GM19438 (cell line): ENCODE data around the gene TAPBPL.
"Not testable (repeated sequence)": the region's sequence is repeated elsewhere in the genome, so short reads cannot be mapped to it uniquely, and the experiment has no call there.

Source experiments
- ATAC-seq: cut with Tn5 transposase; IDR thresholded peaks from one replicate; pipeline ENCODE4 v1.9.1; 2021; ENCODE audit warnings: low read depth; ENCODE audit not compliant: unreplicated experiment

The TAPBPL gene, protein sequence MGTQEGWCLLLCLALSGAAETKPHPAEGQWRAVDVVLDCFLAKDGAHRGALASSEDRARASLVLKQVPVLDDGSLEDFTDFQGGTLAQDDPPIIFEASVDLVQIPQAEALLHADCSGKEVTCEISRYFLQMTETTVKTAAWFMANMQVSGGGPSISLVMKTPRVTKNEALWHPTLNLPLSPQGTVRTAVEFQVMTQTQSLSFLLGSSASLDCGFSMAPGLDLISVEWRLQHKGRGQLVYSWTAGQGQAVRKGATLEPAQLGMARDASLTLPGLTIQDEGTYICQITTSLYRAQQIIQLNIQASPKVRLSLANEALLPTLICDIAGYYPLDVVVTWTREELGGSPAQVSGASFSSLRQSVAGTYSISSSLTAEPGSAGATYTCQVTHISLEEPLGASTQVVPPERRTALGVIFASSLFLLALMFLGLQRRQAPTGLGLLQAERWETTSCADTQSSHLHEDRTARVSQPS

DNA sequence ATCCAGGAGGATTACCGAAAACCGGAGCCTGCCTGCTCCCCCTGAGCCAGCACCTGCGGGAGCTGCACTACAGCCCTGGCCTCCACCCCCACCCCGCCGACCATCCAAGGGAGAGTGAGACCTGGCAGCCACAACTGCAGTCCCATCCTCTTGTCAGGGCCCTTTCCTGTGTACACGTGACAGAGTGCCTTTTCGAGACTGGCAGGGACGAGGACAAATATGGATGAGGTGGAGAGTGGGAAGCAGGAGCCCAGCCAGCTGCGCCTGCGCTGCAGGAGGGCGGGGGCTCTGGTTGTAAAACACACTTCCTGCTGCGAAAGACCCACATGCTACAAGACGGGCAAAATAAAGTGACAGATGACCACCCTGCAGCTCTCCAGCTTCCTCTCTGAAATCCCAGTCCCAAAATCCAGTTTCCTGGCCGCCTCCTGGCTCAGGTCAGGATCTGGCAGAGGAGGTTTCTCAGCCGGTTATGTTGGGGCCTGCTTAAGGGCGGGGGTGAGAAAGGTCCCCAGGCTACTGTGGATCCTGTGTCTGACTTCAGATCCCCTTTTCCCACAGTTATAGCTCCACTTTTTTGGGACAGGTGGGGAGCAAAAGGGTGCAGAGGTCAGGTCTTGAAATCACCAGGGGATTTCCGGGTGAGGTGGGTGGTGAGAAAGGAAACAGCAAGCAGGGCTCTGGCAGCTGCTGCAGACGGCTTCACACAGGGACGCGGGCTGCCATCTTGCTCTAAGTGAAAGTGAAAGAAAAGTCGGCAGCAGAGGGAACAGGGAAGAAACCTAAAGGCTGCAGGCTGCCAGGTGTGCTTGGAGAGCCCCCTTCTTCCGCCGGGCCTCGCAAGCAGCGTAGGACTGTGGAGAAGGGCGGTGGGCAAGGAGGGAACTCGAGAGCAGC is at the start of gene TAPBPL:
Gene TAPBPL, plus strand, starts transcription at position 695 of the 897 bp plus-strand sequence. CDS start 207 bp downstream, outside the sequence.
- ATAC-seq, result peak; percentile 57

DNA sequence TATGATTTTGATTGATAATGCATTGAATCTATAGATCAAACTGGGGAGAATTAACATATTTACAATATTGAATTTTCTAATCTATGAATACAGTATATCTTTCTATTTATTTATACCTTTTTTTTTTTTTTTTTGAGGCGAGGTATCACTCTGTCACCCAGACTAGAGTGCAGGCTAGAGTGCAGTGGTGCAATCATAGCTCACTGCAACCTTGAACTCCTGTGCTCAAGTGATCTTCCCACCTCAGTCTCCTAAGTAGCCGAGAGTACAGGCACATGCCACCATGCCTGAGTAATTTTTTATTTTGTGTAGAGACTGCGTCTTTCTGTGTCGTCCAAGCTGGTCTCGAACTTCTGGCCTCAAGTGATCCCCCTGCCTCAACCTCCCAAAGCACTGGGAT is 47.5 kb upstream of the TAPBPL start:
- ATAC-seq, result no peak

DNA sequence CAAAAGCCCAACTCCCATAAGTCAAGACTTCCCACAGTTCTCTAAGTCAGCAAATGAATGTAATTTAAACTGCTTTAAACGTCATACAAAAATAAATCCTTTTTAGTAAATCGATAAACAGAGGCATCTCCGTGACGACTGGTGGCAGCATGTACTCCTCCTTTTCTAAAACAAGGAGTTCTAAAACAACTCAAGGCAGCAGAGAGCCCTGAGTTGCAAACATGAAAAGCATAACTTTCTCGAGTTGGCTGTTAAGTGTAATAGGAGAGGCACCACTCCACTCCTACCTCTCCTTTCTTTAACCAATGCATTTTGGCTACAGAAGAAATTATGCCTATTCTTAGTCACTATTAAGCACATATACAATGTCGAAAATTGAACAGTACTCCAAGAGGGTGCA is 45.9 kb upstream of the TAPBPL start:
- ATAC-seq, result no peak

DNA sequence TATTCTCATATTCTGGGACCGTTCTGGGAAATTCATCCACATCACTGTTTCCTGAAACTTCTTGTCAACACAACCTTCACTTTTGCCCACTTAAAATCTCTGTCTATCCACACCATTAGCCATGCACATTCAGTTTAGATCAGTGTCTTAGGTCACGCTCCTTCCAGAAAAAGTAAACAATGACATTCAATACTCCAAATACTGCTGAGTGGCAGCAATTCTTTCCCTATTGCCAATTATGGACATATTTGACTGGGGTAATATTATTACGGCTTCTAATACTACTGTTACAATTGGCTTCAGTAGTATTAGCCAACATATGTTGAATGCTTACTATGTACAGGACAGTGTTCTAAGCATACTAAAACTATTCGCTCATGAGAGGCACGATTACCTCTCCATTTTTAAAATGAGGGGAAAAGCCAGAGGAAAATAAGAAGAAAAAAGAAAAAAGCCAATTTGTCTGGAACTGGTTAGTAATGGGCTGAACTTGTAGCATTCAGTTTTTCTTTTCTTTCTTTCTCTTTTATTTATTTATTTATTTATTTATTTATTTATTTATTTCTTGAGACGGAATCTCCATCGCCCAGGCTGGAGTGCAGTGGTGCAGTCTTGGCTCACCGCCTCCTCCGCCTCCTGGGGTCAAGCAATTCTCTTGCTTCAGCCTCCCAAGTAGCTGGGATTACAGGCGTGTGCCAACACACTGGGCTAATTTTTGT is 44.4 kb upstream of the TAPBPL start:
- no peak for ATAC-seq

DNA sequence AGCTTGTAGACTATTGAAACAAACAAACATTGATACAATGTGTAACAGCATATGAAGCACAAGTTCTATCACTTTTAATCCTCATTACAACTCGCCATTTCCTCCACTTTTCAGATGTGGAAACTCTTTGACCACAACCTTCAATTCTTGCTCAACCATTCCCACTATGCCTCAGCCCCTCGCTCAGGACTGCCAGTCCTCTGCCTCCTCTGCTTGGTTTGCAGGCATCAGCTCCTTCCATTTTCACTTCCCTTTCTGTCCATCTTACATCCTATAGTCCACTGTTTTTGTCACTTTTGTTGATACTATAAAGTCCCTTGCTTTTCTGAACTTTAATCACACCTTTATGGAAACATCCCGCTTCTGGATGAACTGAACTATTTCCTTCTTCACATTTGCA is 35.2 kb upstream of the TAPBPL start:
- no peak for ATAC-seq

DNA sequence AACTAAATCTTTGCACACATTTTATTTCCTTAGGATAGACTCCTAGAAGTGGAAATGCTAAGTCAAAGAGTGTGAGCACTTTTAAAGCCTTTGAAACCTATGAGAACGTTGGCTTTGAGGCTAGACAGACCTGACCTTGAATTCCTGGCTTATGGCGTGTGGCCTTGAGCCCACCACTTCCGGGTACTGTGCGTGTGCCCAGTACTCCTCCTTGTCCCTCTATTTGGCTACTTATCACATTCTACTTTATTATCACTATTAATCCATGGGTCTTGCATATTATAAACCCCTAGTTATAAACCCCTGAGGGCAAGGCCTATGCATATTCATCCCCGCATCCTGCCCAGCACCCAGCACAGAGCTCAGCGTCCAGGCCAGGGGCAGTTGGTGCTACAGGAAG is 33.0 kb upstream of the TAPBPL start:
- no peak for ATAC-seq

DNA sequence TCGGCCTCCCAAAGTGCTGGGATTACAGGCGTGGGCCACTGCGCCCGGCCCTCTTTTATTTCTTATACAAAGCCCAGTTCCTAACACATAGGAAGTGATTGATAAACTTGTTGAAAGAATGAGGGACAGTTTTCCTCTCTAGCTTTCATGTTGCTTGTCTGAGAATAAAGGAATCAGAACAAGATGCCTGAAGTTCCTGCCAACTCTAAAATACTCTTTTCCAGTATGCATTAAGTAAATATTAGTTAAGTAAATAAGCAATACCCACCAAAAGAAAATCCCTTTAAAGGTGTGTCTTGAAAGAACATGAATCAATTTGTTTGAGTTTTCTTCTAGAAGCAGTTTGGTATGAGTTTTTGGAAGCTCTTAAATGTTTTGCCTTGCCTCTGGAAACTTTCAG is 31.5 kb upstream of the TAPBPL start:
- no peak for ATAC-seq

DNA sequence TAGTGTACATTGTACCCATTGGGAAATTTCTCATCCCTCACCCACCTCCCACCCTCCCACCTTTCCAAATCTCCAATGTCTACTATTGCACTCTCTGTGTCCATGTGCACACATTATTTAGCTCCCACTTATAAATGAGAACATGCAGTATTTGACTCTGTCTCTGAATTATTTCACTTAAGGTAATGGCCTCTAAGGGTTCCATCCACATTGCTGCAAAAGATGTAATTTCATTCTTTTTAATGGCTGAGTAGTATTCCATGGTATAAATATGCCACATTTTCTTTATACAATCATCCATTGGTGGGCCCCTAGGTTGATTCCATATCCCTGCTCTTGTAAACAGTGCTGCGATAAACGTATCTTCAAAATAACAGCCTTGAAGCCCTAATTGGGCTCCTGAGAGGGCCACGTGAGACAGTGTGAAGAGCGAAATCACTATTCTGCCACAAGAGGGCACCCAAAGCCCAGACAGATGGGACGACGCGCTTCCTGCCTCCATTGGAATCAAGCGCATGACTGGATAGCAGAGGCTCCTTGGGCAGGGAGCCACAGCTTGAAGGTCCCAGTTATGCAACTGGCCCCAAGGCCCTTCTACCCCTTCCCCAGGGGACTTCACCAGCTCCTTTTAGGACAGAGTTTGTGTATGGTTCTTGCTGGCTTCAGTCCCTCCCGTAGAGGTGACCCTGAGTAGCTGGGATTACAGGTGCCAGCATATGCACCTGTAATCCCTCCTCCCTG is 28.4 kb upstream of the TAPBPL start:
- peak; percentile 52 for ATAC-seq

DNA sequence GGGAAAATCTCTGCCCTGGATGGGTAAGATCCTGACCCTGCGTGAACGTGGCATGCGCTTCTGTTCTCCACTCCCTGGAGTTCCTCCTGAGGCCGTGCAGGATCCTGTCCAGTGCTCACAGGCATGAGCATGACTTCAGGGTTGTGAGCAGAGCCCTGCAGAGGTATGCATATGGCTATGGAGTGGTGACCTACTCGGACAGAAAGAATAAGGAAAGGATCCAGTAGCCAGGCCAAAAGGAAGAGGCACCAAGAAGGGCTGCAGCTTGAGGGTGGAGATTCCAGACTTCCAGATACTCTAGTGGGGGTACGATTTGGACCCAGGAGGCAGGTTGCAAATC is 27.9 kb upstream of the TAPBPL start:
- ATAC-seq, result no peak

DNA sequence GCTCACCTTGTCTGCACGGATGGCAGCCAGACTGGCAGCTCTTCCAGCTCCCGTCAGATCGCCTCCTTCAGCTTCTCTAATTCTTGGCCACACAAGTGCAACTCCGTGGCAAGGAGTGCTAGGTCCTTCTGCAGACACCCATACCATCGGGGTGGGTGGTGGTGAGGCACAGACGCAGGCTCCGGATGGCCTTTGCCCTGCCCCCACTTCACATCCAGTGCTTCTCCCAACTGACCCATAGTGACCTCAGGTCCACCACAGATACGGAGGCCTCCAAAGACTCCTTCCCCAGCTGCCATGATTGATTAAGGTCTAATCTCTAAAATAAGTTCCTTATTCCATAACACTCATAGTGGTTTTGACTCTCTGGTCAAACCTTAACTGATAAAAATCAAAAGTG is 27.0 kb upstream of the TAPBPL start:
- no peak for ATAC-seq

DNA sequence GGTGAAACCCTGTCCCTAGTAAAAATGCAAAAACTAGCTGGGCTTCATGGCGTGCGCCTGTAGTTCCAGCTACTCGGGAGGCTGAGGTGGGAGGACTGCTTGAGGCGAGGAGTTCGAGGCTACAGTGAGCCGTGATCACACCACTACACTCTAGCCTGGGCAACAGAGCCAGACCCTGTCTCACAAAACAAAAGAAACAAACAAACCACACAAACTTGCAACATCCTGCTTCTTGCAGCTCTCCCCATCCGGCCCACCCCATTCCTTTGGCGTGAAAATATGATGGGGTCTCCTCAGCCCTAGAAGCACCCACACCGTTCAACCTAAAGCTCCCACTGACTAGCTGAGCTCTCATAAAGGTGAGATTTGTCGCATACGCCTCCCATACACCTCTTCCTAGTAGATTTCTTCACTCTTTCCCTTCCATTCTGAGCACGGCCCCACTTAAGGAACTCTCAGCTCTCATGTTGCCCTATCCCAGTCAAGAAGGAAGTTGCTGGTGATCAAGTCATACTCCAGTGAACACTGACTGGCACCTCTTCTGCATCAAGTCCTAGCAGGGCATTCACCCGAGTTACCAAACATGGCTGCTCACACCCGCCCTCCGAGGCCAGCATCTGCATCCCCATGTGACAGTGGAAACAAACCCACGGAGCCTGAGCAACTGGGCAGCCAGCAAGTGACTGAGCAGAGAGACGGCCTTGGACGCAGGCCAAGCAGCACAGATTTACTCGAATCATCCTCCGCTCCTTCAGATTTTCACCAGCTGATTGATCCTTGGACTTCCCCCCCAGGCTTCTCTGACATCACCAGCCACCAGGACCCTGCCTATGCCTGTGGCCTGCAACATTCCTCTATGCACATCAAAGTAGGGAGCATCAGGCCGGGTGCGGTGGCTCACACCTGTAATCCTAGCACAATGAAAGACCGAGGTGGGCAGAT is 26.0 kb upstream of the TAPBPL start:
- ATAC-seq, result no peak

DNA sequence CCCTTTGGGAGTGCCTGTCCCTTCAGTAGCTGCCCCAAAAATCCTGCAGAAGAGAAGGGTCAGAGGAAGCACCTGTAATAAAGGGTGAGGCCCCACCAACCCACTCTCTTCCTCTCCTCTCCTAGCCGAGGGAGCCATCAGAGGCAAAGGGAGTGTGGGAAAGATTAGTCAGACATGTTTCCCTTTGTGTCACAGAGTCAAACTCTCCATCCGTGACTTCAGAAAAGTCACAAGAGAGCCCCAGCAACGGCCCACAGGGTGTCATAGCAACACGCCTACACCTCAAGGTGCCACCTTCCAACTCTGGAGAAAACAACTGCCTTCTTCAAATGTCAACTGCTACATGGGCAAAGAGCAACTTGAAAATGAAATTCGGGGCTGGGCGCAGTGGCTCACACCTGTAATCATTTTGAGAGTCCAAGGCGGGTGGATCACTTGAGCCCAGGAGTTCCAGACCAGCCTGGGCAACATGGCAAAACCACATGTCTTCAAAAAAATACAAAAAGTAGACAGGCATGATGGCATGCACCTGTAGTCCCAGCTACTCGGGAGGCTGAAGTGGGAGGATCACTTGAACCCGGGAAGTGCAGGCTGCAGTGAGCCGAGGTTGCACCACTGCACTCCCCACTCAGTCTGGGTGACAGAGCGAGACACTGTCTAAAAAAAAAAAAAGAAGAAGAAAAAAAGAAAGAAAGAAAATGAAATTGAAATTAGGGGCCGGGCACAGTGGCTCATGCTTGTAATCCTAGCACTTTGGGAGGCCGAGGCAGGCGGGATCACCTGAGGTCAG is 24.8 kb upstream of the TAPBPL start:
- ATAC-seq, result peak; percentile 53

DNA sequence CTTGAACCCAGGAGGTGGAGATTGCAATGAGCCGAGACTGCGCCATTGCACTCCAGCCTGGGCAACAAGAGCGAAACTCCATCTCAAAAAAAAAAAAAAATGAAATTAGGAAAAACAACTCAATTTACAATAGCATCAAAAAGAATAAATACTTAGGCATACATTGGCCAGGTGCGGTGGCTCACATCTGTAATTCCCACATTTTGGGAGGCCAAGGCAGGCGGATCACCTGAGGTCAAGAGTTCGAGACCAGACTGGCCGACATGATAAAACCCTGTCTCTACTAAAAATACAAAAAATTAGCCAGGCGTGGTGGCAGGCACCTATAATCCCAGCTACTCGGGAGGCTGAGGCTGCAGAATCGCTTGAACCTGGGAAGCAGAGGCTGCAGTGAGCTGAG is 24.0 kb upstream of the TAPBPL start:
- not testable (repeated sequence) for ATAC-seq

DNA sequence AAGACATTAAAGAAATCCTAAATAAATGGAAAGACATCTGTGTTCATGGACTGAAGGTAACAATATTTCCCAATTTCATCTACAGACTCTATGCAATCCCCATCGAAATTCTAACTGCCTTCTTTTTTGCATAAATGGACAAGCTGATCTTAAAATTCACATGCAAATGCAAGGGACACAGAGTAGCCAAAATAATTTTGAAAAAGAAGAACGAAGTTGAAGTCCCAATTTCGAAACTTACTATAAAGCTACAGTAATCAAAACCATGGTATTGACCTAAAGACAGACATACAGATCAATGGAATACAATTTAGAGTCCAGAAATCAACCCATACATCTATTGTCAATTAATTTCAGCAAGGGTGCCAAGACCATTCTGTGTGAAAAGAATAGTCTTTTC is 23.5 kb upstream of the TAPBPL start:
- ATAC-seq, result no peak

DNA sequence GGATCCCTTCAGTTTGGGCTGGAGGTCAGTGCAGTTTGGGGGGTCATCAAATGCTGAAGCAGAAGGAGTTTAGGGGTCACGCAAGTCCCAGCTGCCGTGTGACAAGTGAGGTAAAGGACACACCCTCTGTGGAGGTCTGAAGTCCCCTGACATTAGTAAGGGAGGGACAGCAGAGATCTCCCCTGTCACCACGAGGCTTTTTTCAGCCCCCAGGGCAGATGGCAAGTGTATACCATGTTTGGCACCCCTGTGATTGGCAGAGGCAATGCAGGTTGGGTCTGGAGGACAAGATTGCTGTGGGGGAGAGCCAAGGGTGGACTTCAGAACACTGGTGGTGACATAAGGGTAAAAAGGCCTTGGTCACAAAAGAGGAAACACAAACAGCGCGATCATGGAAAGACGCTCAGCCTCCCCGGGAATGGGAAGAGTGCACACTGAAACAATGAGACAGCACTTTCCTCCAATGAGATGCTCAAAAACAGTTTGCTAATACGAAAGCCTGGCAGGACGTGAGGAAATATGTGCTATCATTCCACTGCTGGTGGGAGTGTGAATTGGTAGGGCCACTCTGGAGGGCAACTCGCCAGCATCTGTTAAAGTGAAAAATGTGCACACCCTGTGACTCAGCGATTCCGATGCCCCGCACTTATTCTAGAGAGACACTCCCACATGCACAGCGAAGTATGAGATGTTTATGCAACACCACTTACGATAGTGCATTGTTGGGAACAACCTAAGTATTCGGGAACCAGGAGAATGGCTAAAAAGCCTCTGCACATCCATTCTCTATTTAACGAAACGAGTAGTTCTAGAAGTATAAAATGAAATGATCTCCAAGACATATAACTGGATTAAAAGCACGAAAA is 21.5 kb upstream of the TAPBPL start:
- ATAC-seq, result no peak

DNA sequence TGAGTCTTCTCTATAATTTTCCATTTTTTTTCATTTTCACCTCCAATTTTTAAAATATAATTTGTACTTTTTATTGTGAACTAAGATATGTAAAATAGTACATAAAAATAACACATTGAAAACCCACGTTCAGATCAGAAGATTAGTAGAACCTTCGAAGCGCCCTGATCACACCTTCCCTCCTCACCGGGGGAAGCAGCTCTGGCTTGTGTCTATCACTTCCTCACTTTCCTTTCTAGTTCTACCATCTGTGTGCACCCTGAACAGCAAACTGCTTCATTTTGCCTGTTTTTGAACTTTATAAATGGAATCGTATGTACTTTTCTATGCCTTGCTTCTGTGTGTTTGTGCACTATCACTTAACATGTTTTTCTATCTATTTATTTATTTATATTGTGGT is 18.9 kb upstream of the TAPBPL start:
- no peak for ATAC-seq
